ENCODE results near the gene PCDH11X. TPM values are rescaled to one million over a fixed set of nuclear protein-coding genes. Genes with fewer than 3 reads are reported as not detected.
"Not testable (repeated sequence)": the region's sequence is repeated elsewhere in the genome, so short reads cannot be mapped to it uniquely, and the experiment has no call there.

Gene PCDH11X
- total RNA-seq = under 1 TPM; 0.14 to 0.51 TPM

GRCh38 chrX:91779135-91779534 is at the start of gene PCDH11X:
Gene PCDH11X (plus strand): TSS chrX:91779375. CDS start chrX:91835505, 56,130 bp downstream.
- H3K27me3 ChIP-seq (replicated peaks; ENCODE audit: insufficient read depth); H3K4me1 ChIP-seq (replicated peaks); intact Hi-C loops (cut with DNase I); H3K4me3 ChIP-seq; H3K36me3 ChIP-seq; H3K9me3 ChIP-seq; DNase-seq (ENCODE audit: low spot score); H3K27ac ChIP-seq: not testable (repeated sequence)
- WGBS = no CpG with 5 or more reads among the region's 24 CpGs

GRCh38 chrX:91747446-91747845 is 31.7 kb upstream of the PCDH11X start:
- 50% methylated on average over 1 of the region's 4 CpGs for WGBS
- H3K4me1 ChIP-seq (replicated peaks); H3K27me3 ChIP-seq (replicated peaks; ENCODE audit: insufficient read depth); H3K27ac ChIP-seq; H3K4me3 ChIP-seq; H3K9me3 ChIP-seq; H3K36me3 ChIP-seq; intact Hi-C loops (cut with DNase I); DNase-seq (ENCODE audit: low spot score): not testable (repeated sequence)

GRCh38 chrX:91753022-91753421 is 26.2 kb upstream of the PCDH11X start:
- H3K4me3 ChIP-seq; H3K27me3 ChIP-seq (replicated peaks; ENCODE audit: insufficient read depth); intact Hi-C loops (cut with DNase I); H3K4me1 ChIP-seq (replicated peaks); H3K36me3 ChIP-seq; DNase-seq (ENCODE audit: low spot score); H3K27ac ChIP-seq; H3K9me3 ChIP-seq: not testable (repeated sequence)
- WGBS = 91% methylated on average over 14 of the region's 17 CpGs

- H3K36me3 ChIP-seq; H3K9me3 ChIP-seq; H3K27me3 ChIP-seq (replicated peaks; ENCODE audit: insufficient read depth); H3K27ac ChIP-seq; intact Hi-C loops (cut with DNase I); H3K4me1 ChIP-seq (replicated peaks); DNase-seq (ENCODE audit: low spot score); H3K4me3 ChIP-seq: not testable (repeated sequence)
- WGBS = 28% methylated on average over 3 of the region's 9 CpGs
Observed at GRCh38 chrX:91770619-91771488, 8.3 kb upstream of the PCDH11X start.

- H3K4me1 ChIP-seq (replicated peaks); DNase-seq (ENCODE audit: low spot score); H3K4me3 ChIP-seq; H3K36me3 ChIP-seq; H3K27me3 ChIP-seq (replicated peaks; ENCODE audit: insufficient read depth); H3K9me3 ChIP-seq; H3K27ac ChIP-seq; intact Hi-C loops (cut with DNase I): not testable (repeated sequence)
- WGBS = 36% methylated on average over 3 of the region's 3 CpGs
Observed at GRCh38 chrX:91773943-91774342, 5.2 kb upstream of the PCDH11X start.

GRCh38 chrX:91780008-91780407 is 833 bp downstream of the PCDH11X start:
- H3K4me1 ChIP-seq (replicated peaks); DNase-seq (ENCODE audit: low spot score); H3K9me3 ChIP-seq; H3K4me3 ChIP-seq; H3K27me3 ChIP-seq (replicated peaks; ENCODE audit: insufficient read depth); H3K36me3 ChIP-seq; H3K27ac ChIP-seq; intact Hi-C loops (cut with DNase I): not testable (repeated sequence)
- WGBS = 0% methylated on average over 13 of the region's 17 CpGs

- H3K27ac ChIP-seq; intact Hi-C loops (cut with DNase I); H3K4me1 ChIP-seq (replicated peaks); DNase-seq (ENCODE audit: low spot score); H3K4me3 ChIP-seq; H3K9me3 ChIP-seq; H3K27me3 ChIP-seq (replicated peaks; ENCODE audit: insufficient read depth); H3K36me3 ChIP-seq: not testable (repeated sequence)
- 1% methylated on average over 23 of the region's 23 CpGs for WGBS
Observed at GRCh38 chrX:91780698-91781097, 1.5 kb downstream of the PCDH11X start.

GRCh38 chrX:91781553-91782298 is 2.6 kb downstream of the PCDH11X start:
- H3K27me3 ChIP-seq (replicated peaks; ENCODE audit: insufficient read depth); H3K4me1 ChIP-seq (replicated peaks); H3K27ac ChIP-seq; intact Hi-C loops (cut with DNase I); H3K9me3 ChIP-seq; H3K36me3 ChIP-seq; H3K4me3 ChIP-seq; DNase-seq (ENCODE audit: low spot score): not testable (repeated sequence)
- 2% methylated on average over 27 of the region's 58 CpGs for WGBS

GRCh38 chrX:91782825-91783224 is 3.6 kb downstream of the PCDH11X start:
- H3K4me1 ChIP-seq (replicated peaks); intact Hi-C loops (cut with DNase I): not testable (repeated sequence)
- 6% methylated on average over 6 of the region's 8 CpGs for WGBS

GRCh38 chrX:91817537-91817936 is 38.4 kb downstream of the PCDH11X start:
- WGBS = 77% methylated on average over 3 of the region's 3 CpGs
- intact Hi-C loops (cut with DNase I); H3K4me3 ChIP-seq; H3K36me3 ChIP-seq; H3K4me1 ChIP-seq (replicated peaks); H3K27me3 ChIP-seq (replicated peaks; ENCODE audit: insufficient read depth); H3K27ac ChIP-seq; DNase-seq (ENCODE audit: low spot score); H3K9me3 ChIP-seq: not testable (repeated sequence)

More at GRCh38 chrX:91782825-91783224, 3.6 kb downstream of the PCDH11X start:
- H3K9me3 ChIP-seq; H3K27me3 ChIP-seq (replicated peaks; ENCODE audit: insufficient read depth); H3K36me3 ChIP-seq; H3K27ac ChIP-seq; H3K4me3 ChIP-seq; DNase-seq (ENCODE audit: low spot score): not testable (repeated sequence)

- H3K4me3 ChIP-seq; H3K27ac ChIP-seq; intact Hi-C loops (cut with DNase I); H3K9me3 ChIP-seq; H3K27me3 ChIP-seq (replicated peaks; ENCODE audit: insufficient read depth); H3K4me1 ChIP-seq (replicated peaks); H3K36me3 ChIP-seq; DNase-seq (ENCODE audit: low spot score): not testable (repeated sequence)
- 91% methylated on average over 24 of the region's 24 CpGs for WGBS
Observed at GRCh38 chrX:91825321-91825720, 46.1 kb downstream of the PCDH11X start.

Measured in prostate gland (tissue), 2 donors.